ENCODE results near the gene STPG1.

The STPG1 gene

DNA sequence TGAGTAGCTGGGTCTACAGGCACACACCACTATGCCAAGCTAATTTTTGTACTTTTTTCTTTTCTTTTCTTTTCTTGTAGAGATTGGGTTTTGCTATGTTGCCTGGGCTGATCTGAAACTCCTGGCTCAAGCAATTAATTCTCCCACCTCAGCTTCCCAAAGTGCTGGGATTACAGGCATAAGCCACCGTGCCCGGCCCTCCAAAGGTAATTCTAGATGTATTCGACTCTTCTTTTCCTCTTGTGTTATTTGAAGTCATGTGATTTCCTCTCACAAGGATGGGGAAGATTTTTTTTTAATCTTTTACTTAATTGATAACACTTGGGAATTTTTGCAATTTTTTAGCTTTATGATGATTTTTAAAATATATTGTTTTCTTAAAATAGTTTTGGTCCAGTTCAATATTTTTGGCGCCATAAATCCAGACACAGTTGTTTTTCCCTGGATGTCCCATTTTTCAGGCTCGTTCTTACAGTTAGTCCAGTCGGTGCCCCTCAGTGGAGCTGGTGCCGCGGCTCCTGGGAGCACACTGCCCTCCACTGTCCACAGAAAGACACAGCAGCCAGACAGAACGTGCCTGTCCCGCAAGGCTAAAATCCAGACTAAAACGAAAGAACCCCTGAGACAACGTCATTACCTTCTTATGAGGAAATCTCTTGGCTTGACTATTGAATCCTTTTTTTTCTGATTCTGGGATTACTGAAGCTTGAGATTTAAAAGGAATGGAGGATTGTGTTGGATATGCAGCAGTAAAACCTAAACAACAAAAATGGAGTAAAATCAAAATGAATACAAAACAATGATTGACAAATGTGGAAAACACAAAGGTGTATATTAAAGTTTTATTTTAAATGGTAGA lies 22.4 kb downstream of the STPG1 start:
- H4K12ac ChIP-seq (ENCODE audit: low read depth, low read length), result no peak overlapping the region
- H3K9me3 ChIP-seq (ENCODE audit: insufficient read depth, low read depth, low read length), result peaks cover 3% of the 10 kb centered on the region
- no peak overlapping the region for H2BK12ac ChIP-seq (ENCODE audit: low read length)

DNA sequence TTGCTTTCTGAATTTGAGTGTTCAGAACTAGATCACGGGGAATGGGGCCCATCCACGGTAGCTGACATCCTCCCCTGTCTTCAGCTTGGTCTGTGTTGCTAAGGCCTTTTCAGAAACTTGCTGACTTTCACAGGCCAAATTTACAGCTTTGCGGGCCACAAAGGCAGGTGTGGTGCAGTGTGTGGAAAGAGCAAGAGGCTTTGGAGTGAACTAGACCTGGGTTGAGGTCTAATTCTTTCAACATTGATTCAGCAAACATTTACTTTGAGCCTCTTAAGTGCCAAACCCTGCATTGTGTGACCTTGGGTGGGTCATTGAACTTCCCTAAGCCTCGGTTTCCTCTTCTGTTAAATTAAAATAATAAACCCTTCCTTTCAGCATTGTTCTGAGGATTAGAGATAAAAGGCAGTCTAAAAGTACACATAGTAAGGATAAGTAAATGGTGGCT lies 24.3 kb downstream of the STPG1 start:
- H3K18ac ChIP-seq (ENCODE audit: low read length), result no peak overlapping the region
- H3K4ac ChIP-seq (ENCODE audit: low read depth, low read length), result no peak overlapping the region
- no peak overlapping the region for H4K12ac ChIP-seq (ENCODE audit: low read depth, low read length)
- peaks cover 1 to 4% of the 10 kb centered on the region in 2 experiments for H3K36me3 ChIP-seq (ENCODE audit: control insufficient read depth in 1 of 2, insufficient read depth in 2 of 2, low read length in 2 of 2)
- H3K9me3 ChIP-seq (ENCODE audit: insufficient read depth, low read depth, low read length), result peaks cover 3% of the 10 kb centered on the region
- no peak overlapping the region for H2BK120ac ChIP-seq (ENCODE audit: insufficient read depth, low read length, poor library complexity)
- no peak overlapping the region for H3K27ac ChIP-seq (ENCODE audit: low read depth, low read length)
- no peak overlapping the region for H3K4me3 ChIP-seq (ENCODE audit: low read depth, low read length)
- no peaks in the 10 kb centered on the region for H3K27me3 ChIP-seq (ENCODE audit: insufficient read depth, low read length)
- H2AK5ac ChIP-seq (ENCODE audit: low read length), result no peak overlapping the region
- no peak overlapping the region for H2BK5ac ChIP-seq (ENCODE audit: low read depth, low read length, poor library complexity)
- H3K4me2 ChIP-seq (ENCODE audit: low read length), result no peak overlapping the region
- H4K8ac ChIP-seq (ENCODE audit: low read depth, low read length), result no peak overlapping the region
- H2BK12ac ChIP-seq (ENCODE audit: low read length), result no peak overlapping the region
- no peak overlapping the region for H3K14ac ChIP-seq (ENCODE audit: low read length)
- no peaks in the 10 kb centered on the region for H3K79me1 ChIP-seq (ENCODE audit: low read length)
- DNase-seq, result no peak
- H3K4me1 ChIP-seq (ENCODE audit: control insufficient read depth in 1 of 2, insufficient read depth in 2 of 2, low read length in 2 of 2), result no peaks in the 10 kb centered on the region
- no peak overlapping the region for H2AFZ ChIP-seq (ENCODE audit: insufficient read depth, low read length, poor library complexity)
- no peak overlapping the region for H4K91ac ChIP-seq (ENCODE audit: low read depth, low read length)
- no CpG with 5 or more reads among the region's 4 CpGs for WGBS (ENCODE audit: extremely low coverage, insufficient coverage, insufficient read length)
- no peaks in the 10 kb centered on the region for H3K79me2 ChIP-seq (ENCODE audit: control insufficient read depth, insufficient read depth, low read length, poor library complexity)
- H3K23ac ChIP-seq (ENCODE audit: low read length), result no peak overlapping the region
- H3K9ac ChIP-seq (ENCODE audit: low read length), result no peak overlapping the region

More for the DNA sequence above, 22.4 kb downstream of the STPG1 start:
- Histone ChIP-seq H3K14ac (ENCODE audit: low read length) (no peak overlapping the region), H3K27ac (ENCODE audit: low read depth, low read length) (no peak overlapping the region), H3K9ac (ENCODE audit: low read length) (no peak overlapping the region), H3K4me1 (ENCODE audit: control insufficient read depth in 1 of 2, insufficient read depth in 2 of 2, low read length in 2 of 2) (no peaks in the 10 kb centered on the region), H3K4ac (ENCODE audit: low read depth, low read length) (no peak overlapping the region), H3K23ac (ENCODE audit: low read length) (no peak overlapping the region), H3K27me3 (ENCODE audit: insufficient read depth, low read length) (no peaks in the 10 kb centered on the region), H3K4me3 (ENCODE audit: low read depth, low read length) (no peak overlapping the region), H2BK120ac (ENCODE audit: insufficient read depth, low read length, poor library complexity) (no peak overlapping the region), H2AK5ac (ENCODE audit: low read length) (no peak overlapping the region), H3K4me2 (ENCODE audit: low read length) (no peak overlapping the region), H3K79me1 (ENCODE audit: low read length) (no peaks in the 10 kb centered on the region), H2BK5ac (ENCODE audit: low read depth, low read length, poor library complexity) (no peak overlapping the region), H2AFZ (ENCODE audit: insufficient read depth, low read length, poor library complexity) (no peak overlapping the region), H3K36me3 (ENCODE audit: control insufficient read depth in 1 of 2, insufficient read depth in 2 of 2, low read length in 2 of 2) (peaks cover 1 to 4% of the 10 kb centered on the region in 2 experiments), H3K18ac (ENCODE audit: low read length) (no peak overlapping the region), H4K8ac (ENCODE audit: low read depth, low read length) (no peak overlapping the region), H3K79me2 (ENCODE audit: control insufficient read depth, insufficient read depth, low read length, poor library complexity) (no peaks in the 10 kb centered on the region), H4K91ac (ENCODE audit: low read depth, low read length) (no peak overlapping the region)
- WGBS (ENCODE audit: extremely low coverage, insufficient coverage, insufficient read length), result no CpG with 5 or more reads among the region's 12 CpGs
- peak; percentile 75 to 87 for DNase-seq

DNA sequence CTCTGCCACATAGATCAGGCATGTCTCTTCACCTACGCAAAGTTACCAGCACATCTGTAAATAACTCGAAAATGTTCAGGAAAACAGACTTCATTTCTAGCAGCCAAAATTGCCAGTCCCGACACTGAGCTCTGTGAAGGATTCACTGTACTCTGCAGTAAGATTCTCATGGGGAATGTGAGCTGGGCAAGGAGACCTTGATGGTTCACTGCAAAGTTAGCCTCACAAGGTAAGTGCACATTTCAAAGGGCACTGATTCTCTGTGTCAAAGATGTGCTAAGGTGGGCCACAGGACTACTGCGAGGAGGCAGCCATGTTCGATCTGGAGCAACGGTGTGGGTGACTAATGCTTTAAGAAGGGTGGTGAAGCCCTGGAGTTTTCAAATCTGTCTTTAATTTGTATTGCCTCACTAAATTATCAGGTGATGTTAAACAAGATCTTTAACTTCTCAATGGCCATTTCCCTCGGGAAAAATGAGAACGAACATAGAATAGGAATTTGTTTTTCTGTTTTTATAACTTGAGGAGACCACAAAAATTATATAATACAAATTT lies 25.2 kb downstream of the STPG1 start:
- H3K4ac ChIP-seq (ENCODE audit: low read depth, low read length), result no peak overlapping the region
- H3K23ac ChIP-seq (ENCODE audit: low read length), result peak overlapping the region; percentile 38
- no CpG with 5 or more reads among the region's 8 CpGs for WGBS (ENCODE audit: extremely low coverage, insufficient coverage, insufficient read length)

DNA sequence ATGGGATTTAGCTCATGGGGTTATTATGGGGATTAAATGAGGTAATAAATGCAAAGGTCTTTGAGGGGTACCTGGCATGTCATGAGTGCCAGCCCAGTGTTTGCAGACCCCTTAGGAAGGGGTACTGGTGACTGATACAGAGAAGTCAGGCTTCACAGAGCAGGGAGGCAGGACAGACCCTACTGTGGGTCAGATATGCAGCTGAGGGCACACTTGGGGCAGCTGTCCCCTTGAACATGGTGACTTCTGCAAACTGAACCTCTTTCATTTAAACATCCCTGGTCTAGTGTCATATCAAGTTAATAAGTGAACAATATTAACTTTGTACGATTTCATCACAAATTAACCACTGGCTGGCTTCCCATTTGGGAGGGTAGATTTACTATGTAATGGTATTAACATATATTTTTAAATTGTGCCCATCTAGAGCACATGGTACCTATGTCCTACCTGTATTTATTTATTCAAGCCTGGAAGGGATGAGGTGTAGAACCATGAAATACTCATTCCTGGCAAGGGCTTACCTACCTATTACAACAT lies 25.9 kb downstream of the STPG1 start:
- no peaks in the 10 kb centered on the region for H3K4me1 ChIP-seq (ENCODE audit: control insufficient read depth in 1 of 2, insufficient read depth in 2 of 2, low read length in 2 of 2)
- no peak overlapping the region for H2AK5ac ChIP-seq (ENCODE audit: low read length)
- H3K79me1 ChIP-seq (ENCODE audit: low read length), result no peaks in the 10 kb centered on the region
- no CpG with 5 or more reads among the region's 1 CpG for WGBS (ENCODE audit: extremely low coverage, insufficient coverage, insufficient read length)
- H2BK5ac ChIP-seq (ENCODE audit: low read depth, low read length, poor library complexity), result no peak overlapping the region
- no peak overlapping the region for H3K4ac ChIP-seq (ENCODE audit: low read depth, low read length)
- peaks cover 0 to 4% of the 10 kb centered on the region in 2 experiments for H3K36me3 ChIP-seq (ENCODE audit: control insufficient read depth in 1 of 2, insufficient read depth in 2 of 2, low read length in 2 of 2)
- no peak overlapping the region for H3K9ac ChIP-seq (ENCODE audit: low read length)
- H3K18ac ChIP-seq (ENCODE audit: low read length), result no peak overlapping the region
- no peak overlapping the region for H3K4me3 ChIP-seq (ENCODE audit: low read depth, low read length)
- no peak overlapping the region for H4K12ac ChIP-seq (ENCODE audit: low read depth, low read length)
- no peak overlapping the region for H2BK12ac ChIP-seq (ENCODE audit: low read length)
- H3K9me3 ChIP-seq (ENCODE audit: insufficient read depth, low read depth, low read length), result peaks cover 3% of the 10 kb centered on the region
- H4K91ac ChIP-seq (ENCODE audit: low read depth, low read length), result no peak overlapping the region
- H2AFZ ChIP-seq (ENCODE audit: insufficient read depth, low read length, poor library complexity), result no peak overlapping the region
- no peaks in the 10 kb centered on the region for H3K27me3 ChIP-seq (ENCODE audit: insufficient read depth, low read length)
- no peak overlapping the region for H3K23ac ChIP-seq (ENCODE audit: low read length)
- H3K14ac ChIP-seq (ENCODE audit: low read length), result no peak overlapping the region
- DNase-seq, result no peak
- H2BK120ac ChIP-seq (ENCODE audit: insufficient read depth, low read length, poor library complexity), result no peak overlapping the region
- no peak overlapping the region for H4K8ac ChIP-seq (ENCODE audit: low read depth, low read length)
- no peak overlapping the region for H3K27ac ChIP-seq (ENCODE audit: low read depth, low read length)
- no peaks in the 10 kb centered on the region for H3K79me2 ChIP-seq (ENCODE audit: control insufficient read depth, insufficient read depth, low read length, poor library complexity)
- no peak overlapping the region for H3K4me2 ChIP-seq (ENCODE audit: low read length)

More for the DNA sequence above, 25.2 kb downstream of the STPG1 start:
- H3K79me1 ChIP-seq (ENCODE audit: low read length), result no peaks in the 10 kb centered on the region
- no peak overlapping the region for H3K4me2 ChIP-seq (ENCODE audit: low read length)
- no peak for DNase-seq
- H4K91ac ChIP-seq (ENCODE audit: low read depth, low read length), result no peak overlapping the region
- no peak overlapping the region for H3K18ac ChIP-seq (ENCODE audit: low read length)
- no peak overlapping the region for H3K14ac ChIP-seq (ENCODE audit: low read length)
- H2AFZ ChIP-seq (ENCODE audit: insufficient read depth, low read length, poor library complexity), result no peak overlapping the region
- H2BK5ac ChIP-seq (ENCODE audit: low read depth, low read length, poor library complexity), result no peak overlapping the region
- H4K12ac ChIP-seq (ENCODE audit: low read depth, low read length), result no peak overlapping the region
- peaks cover 3% of the 10 kb centered on the region for H3K9me3 ChIP-seq (ENCODE audit: insufficient read depth, low read depth, low read length)
- no peaks in the 10 kb centered on the region for H3K79me2 ChIP-seq (ENCODE audit: control insufficient read depth, insufficient read depth, low read length, poor library complexity)
- peaks cover 1 to 4% of the 10 kb centered on the region in 2 experiments for H3K36me3 ChIP-seq (ENCODE audit: control insufficient read depth in 1 of 2, insufficient read depth in 2 of 2, low read length in 2 of 2)
- no peak overlapping the region for H4K8ac ChIP-seq (ENCODE audit: low read depth, low read length)
- no peaks in the 10 kb centered on the region for H3K27me3 ChIP-seq (ENCODE audit: insufficient read depth, low read length)
- no peak overlapping the region for H3K9ac ChIP-seq (ENCODE audit: low read length)
- no peak overlapping the region for H2AK5ac ChIP-seq (ENCODE audit: low read length)
- H3K27ac ChIP-seq (ENCODE audit: low read depth, low read length), result no peak overlapping the region
- no peak overlapping the region for H2BK12ac ChIP-seq (ENCODE audit: low read length)
- H3K4me1 ChIP-seq (ENCODE audit: control insufficient read depth in 1 of 2, insufficient read depth in 2 of 2, low read length in 2 of 2), result no peaks in the 10 kb centered on the region
- H2BK120ac ChIP-seq (ENCODE audit: insufficient read depth, low read length, poor library complexity), result no peak overlapping the region
- no peak overlapping the region for H3K4me3 ChIP-seq (ENCODE audit: low read depth, low read length)
